ENCODE data around the gene GH1.

DNA sequence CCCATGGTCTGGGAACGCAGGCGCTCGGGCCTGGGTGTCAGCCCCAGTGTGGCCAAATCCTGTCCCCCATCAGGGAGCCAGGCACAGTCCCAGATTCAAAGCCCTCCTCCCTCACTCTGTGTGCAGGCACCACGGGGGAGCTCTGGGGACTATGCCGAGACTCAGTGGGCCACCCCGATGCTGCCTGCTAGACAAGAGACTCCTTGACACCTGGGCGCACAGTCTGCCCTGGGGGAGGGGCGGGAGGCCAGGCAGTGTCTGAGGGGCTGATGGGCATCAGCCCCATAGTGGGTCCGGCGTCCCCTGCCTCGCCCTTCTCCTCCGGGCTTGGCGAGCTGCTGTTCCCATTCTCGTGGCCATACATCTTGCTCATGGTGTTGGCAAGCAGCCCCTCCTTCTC, 21.9 kb upstream of the GH1 start:
- TF ChIP-seq, protein P1, sequence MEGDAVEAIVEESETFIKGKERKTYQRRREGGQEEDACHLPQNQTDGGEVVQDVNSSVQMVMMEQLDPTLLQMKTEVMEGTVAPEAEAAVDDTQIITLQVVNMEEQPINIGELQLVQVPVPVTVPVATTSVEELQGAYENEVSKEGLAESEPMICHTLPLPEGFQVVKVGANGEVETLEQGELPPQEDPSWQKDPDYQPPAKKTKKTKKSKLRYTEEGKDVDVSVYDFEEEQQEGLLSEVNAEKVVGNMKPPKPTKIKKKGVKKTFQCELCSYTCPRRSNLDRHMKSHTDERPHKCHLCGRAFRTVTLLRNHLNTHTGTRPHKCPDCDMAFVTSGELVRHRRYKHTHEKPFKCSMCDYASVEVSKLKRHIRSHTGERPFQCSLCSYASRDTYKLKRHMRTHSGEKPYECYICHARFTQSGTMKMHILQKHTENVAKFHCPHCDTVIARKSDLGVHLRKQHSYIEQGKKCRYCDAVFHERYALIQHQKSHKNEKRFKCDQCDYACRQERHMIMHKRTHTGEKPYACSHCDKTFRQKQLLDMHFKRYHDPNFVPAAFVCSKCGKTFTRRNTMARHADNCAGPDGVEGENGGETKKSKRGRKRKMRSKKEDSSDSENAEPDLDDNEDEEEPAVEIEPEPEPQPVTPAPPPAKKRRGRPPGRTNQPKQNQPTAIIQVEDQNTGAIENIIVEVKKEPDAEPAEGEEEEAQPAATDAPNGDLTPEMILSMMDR (IDR thresholded peaks at IDR 0.05) = no peak
- TF ChIP-seq POLR2A (IDR thresholded peaks at IDR 0.05) (no peak), EP300 (IDR thresholded peaks at IDR 0.05; ENCODE audit: low read depth) (no peak), POLR2AphosphoS5 (IDR thresholded peaks at IDR 0.05) (no peak)

Measured in transverse colon (tissue), 4 donors.